GM21515 (cell line): ENCODE results near the gene PIGQ.

Experiments
- ATAC-seq: cut with Tn5 transposase; IDR thresholded peaks from one replicate; pipeline ENCODE4 v1.9.1; 2021; ENCODE audit not compliant: unreplicated experiment

PIGQ gene

DNA sequence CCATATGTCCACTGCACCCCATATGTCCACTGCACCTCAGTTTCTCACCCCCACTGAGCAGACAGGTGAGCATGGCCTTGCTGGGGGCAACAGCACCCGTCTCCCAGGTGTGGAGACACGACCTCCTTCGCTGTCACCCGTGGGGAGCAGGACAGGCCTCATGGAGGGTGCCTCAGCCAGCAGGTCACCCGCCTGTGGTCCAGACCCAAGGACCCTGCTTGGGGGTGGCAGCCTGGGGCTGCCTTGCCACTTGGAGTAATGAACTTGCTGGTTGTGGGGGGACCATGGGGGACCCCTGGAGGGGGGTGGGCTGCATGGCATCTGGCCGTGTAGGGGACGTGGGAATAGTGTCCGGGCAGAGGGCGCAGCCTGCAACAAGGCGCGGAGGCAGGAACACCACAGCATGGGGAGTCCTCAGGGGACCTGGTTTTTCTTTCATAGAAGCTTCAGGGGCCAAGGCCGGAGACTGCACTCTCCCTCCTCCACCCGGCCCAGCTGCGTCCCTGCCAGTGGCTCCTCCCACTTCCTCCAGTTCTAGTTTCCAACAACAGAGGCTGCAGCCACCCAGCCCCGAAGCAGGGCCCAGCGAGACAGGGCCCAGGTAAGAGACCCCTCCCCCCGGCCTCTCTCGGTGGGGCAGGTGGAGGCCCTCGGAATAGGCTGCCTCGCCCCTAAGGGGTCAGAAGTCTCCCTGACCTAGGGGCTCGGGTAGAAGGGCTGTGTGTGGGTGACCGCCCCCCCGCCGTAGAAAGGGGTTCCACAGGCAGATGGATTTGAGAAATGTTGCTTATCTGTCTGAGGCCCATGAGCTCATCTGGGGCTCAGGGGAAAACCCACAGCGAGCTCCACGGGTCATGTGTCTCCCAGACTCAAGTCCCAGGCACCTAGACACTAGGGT is 3.0 kb upstream of the PIGQ start, which contains the start of gene NHLRC4:
Gene NHLRC4 (plus strand): TSS at position 531 of the 898 bp plus-strand sequence. CDS start 1,043 bp downstream, outside the sequence.
- ATAC-seq = no peak

GRCh38 chr16:567373-568256 is 2.2 kb upstream of the PIGQ start:
- ATAC-seq = no peak

DNA sequence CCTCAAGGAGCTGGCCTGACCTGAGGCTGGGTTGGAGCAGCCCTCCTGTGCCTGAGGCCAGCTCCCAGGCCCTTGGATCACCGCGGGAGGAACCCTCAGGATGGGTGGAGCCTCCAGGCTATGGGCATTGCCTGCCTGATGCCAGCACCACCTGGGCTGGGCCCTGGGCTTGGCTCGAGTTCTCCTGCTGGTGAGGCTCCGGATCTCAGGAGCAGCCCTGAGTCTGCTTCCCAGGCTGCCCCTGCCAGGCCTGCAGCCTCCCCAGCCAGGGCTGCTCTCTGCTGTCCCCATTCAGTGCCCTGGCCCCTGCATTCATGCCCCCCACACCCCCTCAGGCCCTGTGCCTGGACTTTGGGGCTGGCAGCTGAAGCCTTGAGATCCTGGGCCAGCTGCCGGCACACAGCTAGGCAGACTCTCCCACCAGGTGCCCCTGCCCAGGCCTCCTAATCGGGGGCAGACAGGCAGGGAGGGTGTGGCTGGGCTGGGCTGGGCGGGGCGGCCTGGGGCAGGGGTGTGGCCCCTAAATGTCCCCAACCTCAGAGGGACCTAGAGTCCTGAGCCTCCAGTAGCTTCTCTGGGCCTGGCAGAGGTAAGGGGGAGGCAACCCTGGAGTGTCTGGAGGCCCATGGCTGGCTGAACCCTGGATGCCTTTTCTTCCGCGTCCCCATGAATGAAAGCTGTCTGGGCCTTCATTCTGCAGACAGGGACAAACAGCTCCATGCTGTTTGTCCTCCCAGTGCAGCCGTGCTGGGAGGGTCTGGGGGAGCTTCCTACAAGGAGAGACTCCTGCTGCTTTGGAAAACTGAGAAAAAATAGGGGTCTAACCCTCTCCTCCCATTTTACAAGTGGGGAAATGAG is 1.1 kb upstream of the PIGQ start:
- ATAC-seq = no peak

GRCh38 chr16:572865-573650 is 3.3 kb downstream of the PIGQ start:
- no peak for ATAC-seq

DNA sequence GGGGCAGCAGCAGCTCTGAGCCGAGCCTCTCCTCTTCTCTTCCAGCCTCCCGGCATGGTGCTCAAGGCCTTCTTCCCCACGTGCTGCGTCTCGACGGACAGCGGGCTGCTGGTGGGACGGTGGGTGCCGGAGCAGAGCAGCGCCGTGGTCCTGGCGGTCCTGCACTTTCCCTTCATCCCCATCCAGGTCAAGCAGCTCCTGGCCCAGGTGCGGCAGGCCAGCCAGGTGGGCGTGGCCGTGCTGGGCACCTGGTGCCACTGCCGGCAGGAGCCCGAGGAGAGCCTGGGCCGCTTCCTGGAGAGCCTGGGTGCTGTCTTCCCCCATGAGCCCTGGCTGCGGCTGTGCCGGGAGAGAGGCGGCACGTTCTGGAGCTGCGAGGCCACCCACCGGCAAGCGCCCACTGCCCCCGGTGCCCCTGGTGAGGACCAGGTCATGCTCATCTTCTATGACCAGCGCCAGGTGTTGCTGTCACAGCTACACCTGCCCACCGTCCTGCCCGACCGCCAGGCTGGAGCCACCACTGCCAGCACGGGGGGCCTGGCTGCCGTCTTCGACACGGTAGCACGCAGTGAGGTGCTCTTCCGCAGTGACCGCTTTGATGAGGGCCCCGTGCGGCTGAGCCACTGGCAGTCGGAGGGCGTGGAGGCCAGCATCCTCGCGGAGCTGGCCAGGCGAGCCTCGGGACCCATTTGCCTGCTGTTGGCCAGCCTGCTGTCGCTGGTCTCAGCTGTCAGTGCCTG is 4.4 kb downstream of the PIGQ start:
- ATAC-seq = no peak

DNA sequence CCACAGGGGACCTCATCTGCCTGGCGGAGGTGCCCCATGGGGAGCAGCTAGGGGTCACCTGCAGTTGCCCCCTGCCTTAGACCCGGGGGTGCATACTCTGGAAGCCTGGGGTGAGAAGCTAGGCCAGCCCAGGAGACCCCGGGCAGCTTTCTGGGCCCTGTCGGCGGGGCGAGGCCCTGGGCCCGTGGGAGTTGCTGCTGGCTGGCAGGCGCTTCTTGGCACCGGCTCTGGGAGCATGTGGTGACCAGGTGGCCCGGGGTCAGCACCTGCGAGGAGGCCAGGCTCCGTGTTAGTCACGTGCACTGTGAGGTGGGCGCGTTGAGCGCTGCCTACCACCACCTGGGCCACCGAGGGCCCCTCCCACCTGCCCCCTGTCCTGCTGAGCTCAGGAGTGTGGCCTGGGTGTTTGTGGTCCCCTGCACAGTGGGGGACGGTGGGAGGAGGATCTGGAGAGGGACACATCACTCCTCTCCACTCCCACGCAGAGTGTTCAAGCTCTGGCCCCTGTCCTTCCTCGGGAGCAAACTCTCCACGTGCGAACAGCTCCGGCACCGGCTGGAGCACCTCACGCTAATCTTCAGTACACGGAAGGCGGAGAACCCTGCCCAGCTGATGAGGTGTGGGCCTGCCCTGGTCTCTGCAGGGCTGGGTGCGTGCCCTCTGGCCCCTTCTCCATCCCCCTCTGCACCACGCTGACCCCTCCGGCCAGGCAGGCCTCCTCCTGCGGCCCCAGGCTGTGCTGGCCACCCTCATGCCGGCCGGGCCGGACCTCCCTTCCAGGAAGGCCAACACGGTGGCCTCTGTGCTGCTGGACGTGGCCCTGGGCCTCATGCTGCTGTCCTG is 5.8 kb downstream of the PIGQ start:
- ATAC-seq = no peak

DNA sequence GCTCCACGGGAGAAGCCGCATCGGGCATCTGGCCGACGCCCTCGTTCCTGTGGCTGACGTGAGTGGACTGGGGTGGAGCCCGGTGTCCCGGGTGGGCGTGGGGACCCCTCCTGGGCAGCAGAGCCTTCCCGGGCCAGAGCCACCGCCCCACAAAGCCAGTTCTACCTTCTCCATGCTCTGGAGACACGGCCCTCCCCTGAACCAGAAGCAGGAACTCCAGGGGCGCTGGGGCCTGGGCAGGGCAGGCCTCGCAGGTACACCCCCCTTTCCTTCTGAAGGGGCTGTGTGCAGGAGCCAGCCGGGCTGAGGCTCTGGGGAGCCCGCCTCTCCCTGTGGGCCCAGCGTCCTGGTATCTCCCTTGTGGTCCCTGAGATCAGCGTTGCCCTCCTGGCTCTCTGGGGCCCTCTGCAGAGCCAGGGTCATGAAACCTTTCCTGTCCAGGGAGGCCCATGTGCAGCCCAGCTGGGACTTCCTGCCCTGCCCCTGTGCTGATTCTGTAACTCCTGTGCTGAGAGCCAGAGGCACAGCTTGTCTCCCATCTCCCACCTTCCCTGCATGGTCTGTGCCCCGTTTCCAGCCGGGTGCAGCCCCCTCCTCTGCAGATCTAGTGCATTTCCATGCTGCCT is 6.5 kb downstream of the PIGQ start:
- no peak for ATAC-seq

DNA sequence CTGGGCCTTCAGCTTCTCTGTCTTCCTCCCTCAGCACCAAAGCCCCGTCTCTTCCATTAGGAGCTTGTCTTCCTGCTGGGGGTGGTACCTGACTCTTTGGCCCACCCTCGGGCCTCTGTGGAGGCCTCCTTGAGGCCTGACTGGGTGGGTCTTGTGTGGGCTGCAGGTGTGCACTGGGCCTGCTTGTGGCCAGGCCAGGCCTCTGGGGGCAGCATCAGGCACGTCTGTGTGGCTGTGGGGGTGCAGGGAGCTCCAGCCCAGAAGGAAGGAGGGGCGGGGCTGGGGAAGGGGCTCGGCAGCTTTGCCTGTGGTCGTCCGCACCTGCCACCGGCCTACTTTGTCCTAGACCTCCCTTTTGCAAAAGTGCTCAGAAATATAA is 7.0 kb downstream of the PIGQ start:
- no peak for ATAC-seq

- no peak for ATAC-seq
These were observed 8.0 kb downstream of the PIGQ start for GRCh38 chr16:577796-578195.

- no peak for ATAC-seq
These were observed 8.6 kb downstream of the PIGQ start for GRCh38 chr16:578232-578869.

DNA sequence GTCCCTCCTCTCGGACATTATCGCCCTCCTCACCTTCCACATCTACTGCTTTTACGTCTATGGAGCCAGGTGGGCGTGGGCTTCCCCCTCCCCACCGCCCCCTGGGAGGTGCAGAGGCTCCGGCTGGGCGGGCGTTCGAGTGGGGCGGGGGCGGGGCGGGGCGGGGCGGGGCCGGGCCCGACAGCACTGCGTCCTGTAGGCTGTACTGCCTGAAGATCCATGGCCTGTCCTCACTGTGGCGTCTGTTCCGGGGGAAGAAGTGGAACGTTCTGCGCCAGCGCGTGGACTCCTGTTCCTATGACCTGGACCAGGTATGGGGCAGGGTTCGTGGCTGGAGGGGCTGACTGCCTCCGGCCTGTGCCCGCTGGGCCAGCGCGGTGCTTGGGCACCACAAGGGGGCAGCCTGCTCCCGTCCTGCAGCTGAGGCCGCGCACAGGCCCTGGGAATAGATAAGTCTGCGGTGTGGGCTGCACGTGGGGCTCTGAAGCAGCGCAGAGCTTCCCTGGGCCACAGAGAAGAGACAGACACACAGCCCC is 9.2 kb downstream of the PIGQ start:
- no peak for ATAC-seq

DNA sequence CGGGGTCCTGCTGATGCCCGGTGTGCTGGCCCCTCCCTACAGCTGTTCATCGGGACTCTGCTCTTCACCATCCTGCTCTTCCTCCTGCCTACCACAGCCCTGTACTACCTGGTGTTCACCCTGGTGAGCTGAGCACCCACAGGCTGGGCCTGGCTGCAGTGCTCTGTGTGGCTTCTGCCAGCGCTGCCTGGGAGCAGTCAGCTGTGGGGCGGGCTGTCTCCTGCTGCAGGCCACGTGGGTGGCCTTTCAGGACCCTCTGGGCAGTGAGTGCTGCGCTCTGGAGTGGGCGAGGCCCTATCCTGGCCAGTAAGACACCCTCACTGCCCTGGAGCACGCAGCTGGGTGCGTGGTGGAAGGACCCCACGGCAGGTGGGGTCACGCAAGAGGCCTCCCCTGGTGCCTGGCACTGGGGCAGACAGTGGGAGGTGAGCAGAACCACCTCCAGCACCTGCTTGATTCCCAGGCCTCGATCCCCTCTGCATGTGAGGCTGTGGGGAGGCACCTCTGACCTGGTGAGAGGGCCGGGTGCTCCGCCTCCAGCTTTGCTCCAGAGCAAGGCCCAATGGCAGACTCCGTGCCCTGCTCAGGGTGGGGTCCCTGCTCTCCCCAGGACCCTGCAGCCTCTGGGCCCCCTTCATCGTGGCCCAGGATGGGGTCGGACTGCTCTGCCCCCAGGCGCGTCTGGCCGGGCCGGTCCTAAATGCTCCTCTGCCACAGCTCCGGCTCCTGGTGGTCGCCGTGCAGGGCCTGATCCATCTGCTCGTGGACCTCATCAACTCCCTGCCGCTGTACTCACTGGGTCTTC is 10.6 kb downstream of the PIGQ start:
- ATAC-seq = no peak

DNA sequence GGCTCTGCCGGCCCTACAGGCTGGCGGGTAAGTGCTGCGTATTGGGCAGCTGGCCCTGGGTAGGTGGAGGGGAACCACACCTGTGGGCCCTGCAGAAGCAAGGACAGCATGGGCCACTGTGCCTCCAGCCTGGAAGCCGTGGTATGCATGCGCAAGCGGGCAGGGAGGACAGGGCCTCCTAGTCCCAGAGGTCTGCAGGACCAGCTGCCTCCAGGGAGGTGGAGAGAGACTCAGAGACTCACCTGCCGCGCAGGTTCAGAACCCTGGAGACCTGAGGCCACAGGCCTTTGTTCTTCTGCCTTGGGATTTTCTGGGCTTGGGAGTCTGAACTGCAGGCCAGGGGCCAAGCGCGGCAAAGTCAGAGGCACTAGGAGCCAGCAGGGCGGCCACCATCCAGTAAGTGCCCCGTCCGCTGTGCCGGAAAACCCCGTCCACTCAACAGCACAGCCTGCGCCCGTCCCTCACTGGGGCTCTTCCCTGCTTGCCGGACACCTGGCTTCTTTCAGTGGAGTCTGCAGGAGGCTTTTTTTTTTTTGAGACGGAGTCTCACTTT is 11.3 kb downstream of the PIGQ start:
- ATAC-seq = no peak

DNA sequence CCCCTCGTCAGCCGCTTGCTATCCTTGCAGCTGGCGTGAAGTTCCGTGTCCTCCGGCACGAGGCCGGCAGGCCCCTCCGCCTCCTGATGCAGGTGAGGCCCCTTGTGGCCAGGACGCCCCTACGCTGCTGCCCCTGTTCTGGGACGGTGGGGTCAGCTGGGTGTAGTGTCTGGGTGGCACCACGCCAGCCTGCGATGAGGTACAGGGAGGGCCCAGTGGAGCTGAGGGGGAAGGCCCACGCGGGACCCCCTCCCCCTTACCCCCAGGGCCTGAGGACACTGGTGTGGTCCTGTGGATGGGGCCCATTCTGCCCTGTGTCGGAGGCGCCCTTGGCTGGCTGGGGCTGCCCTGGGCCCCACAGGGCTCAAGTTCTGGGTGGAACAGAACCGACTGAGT is 12.4 kb downstream of the PIGQ start:
- ATAC-seq = no peak

- ATAC-seq = no peak
These were observed 13.0 kb downstream of the PIGQ start for GRCh38 chr16:582614-583331.

DNA sequence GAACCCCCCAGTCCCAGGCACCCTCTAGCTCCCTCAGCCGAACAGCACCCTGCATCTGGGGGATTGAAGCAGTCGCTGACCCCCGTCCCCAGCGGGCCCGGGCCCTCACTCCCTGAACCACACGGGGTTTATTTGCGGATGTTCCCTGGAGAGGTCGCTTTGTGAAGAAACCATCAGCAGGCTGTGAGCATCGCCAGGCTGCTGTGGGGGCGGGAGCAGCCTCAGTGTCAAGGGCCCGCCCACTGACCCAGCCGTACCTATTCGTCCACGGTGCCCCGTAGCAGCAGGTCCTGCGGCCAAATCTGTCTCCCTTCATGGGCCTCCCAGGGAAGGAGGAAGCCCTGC is 13.7 kb downstream of the PIGQ start:
- no peak for ATAC-seq
